GDM1 (cell line): ENCODE measurements around the gene DYNC1I1.
"Not testable (repeated sequence)": the region's sequence is repeated elsewhere in the genome, so short reads cannot be mapped to it uniquely, and the experiment has no call there.

Source experiments
- DNase-seq: peaks from one replicate; lab custom pipeline; 2025; lab: John Stamatoyannopoulos, UW

Gene DYNC1I1

GRCh38 chr7:95910341-95910740 lies 138.0 kb downstream of the DYNC1I1 start:
- no peak for DNase-seq

GRCh38 chr7:95915731-95916130 lies 143.4 kb downstream of the DYNC1I1 start:
- no peak for DNase-seq

- peak; percentile 32 for DNase-seq
Observed at GRCh38 chr7:95916573-95917297, 144.4 kb downstream of the DYNC1I1 start.

GRCh38 chr7:95917634-95918033 lies 145.3 kb downstream of the DYNC1I1 start:
- DNase-seq = no peak

GRCh38 chr7:95919556-95919955 lies 147.2 kb downstream of the DYNC1I1 start:
- DNase-seq = no peak

GRCh38 chr7:95921543-95921942 lies 149.2 kb downstream of the DYNC1I1 start:
- DNase-seq = no peak

GRCh38 chr7:95922191-95922590 lies 149.8 kb downstream of the DYNC1I1 start:
- no peak for DNase-seq

- DNase-seq = no peak
Observed at GRCh38 chr7:95925236-95925635, 152.9 kb downstream of the DYNC1I1 start.

GRCh38 chr7:95925971-95926370 lies 153.6 kb downstream of the DYNC1I1 start:
- DNase-seq = no peak

- DNase-seq = no peak
Observed at GRCh38 chr7:95927756-95928155, 155.4 kb downstream of the DYNC1I1 start.

- DNase-seq = no peak
Observed at GRCh38 chr7:95929710-95930280, 157.4 kb downstream of the DYNC1I1 start.

GRCh38 chr7:95931460-95932232 lies 159.3 kb downstream of the DYNC1I1 start:
- no peak for DNase-seq

- no peak for DNase-seq
Observed at GRCh38 chr7:95933618-95934017, 161.3 kb downstream of the DYNC1I1 start.

- not testable (repeated sequence) for DNase-seq
Observed at GRCh38 chr7:95944867-95945266, 172.5 kb downstream of the DYNC1I1 start.

GRCh38 chr7:95950698-95951097 lies 178.3 kb downstream of the DYNC1I1 start:
- DNase-seq = no peak

- DNase-seq = no peak
Observed at GRCh38 chr7:95951531-95951930, 179.2 kb downstream of the DYNC1I1 start.

- no peak for DNase-seq
Observed at GRCh38 chr7:95951997-95952795, 179.8 kb downstream of the DYNC1I1 start.

- no peak for DNase-seq
Observed at GRCh38 chr7:95952851-95953250, 180.5 kb downstream of the DYNC1I1 start.

GRCh38 chr7:95955748-95956147 lies 183.4 kb downstream of the DYNC1I1 start:
- DNase-seq = no peak

GRCh38 chr7:95957510-95957909 lies 185.2 kb downstream of the DYNC1I1 start:
- no peak for DNase-seq

GRCh38 chr7:95960706-95961244 lies 188.4 kb downstream of the DYNC1I1 start:
- DNase-seq = no peak

GRCh38 chr7:95963446-95963990 lies 191.2 kb downstream of the DYNC1I1 start:
- no peak for DNase-seq
